NCI-H524 treated with DMSO at 0.1 percent for 48 hours (cell line): ENCODE data around the gene SLC6A13.
"Not testable (repeated sequence)": the region's sequence is repeated elsewhere in the genome, so short reads cannot be mapped to it uniquely, and the experiment has no call there.

ENCODE experiments used
- DNase-seq: peaks from one replicate; lab custom pipeline; 2025; lab: John Stamatoyannopoulos, UW

Gene SLC6A13

GRCh38 chr12:264269-264668 lies 1.6 kb upstream of the SLC6A13 start:
- no peak for DNase-seq

- DNase-seq, result no peak
Measured at GRCh38 chr12:263574-263973, 938 bp upstream of the SLC6A13 start.

- DNase-seq, result no peak
Measured at GRCh38 chr12:262113-262512, 523 bp downstream of the SLC6A13 start.

- no peak for DNase-seq
Measured at GRCh38 chr12:257521-258321, 4.9 kb downstream of the SLC6A13 start.

GRCh38 chr12:256958-257357 lies 5.7 kb downstream of the SLC6A13 start:
- no peak for DNase-seq

- no peak for DNase-seq
Measured at GRCh38 chr12:256225-256624, 6.4 kb downstream of the SLC6A13 start.

- DNase-seq, result no peak
Measured at GRCh38 chr12:254912-255311, 7.7 kb downstream of the SLC6A13 start.

GRCh38 chr12:254039-254438 lies 8.6 kb downstream of the SLC6A13 start:
- no peak for DNase-seq

- no peak for DNase-seq
Measured at GRCh38 chr12:253116-253831, 9.4 kb downstream of the SLC6A13 start.

GRCh38 chr12:252636-253035 lies 10.0 kb downstream of the SLC6A13 start:
- DNase-seq, result no peak

- no peak for DNase-seq
Measured at GRCh38 chr12:247271-247670, 15.4 kb downstream of the SLC6A13 start.

GRCh38 chr12:243381-243780 lies 19.3 kb downstream of the SLC6A13 start:
- DNase-seq, result no peak

GRCh38 chr12:242496-242895 lies 20.1 kb downstream of the SLC6A13 start:
- no peak for DNase-seq

GRCh38 chr12:241266-241665 lies 21.4 kb downstream of the SLC6A13 start:
- DNase-seq, result no peak

GRCh38 chr12:240566-240965 lies 22.1 kb downstream of the SLC6A13 start:
- DNase-seq, result no peak

GRCh38 chr12:238736-239398 lies 23.8 kb downstream of the SLC6A13 start:
- no peak for DNase-seq

- DNase-seq, result no peak
Measured at GRCh38 chr12:238116-238515, 24.5 kb downstream of the SLC6A13 start.

- DNase-seq, result no peak
Measured at GRCh38 chr12:237026-237815, 25.4 kb downstream of the SLC6A13 start.

GRCh38 chr12:236445-236844 lies 26.2 kb downstream of the SLC6A13 start:
- DNase-seq, result no peak

GRCh38 chr12:235967-236366 lies 26.7 kb downstream of the SLC6A13 start:
- DNase-seq, result not testable (repeated sequence)

GRCh38 chr12:234891-235415 lies 27.7 kb downstream of the SLC6A13 start:
- DNase-seq, result no peak

GRCh38 chr12:234019-234418 lies 28.6 kb downstream of the SLC6A13 start:
- no peak for DNase-seq
